Esophagus squamous epithelium (tissue), 5 donors: ENCODE results near the gene BLOC1S1. TPM values are rescaled to one million over a fixed set of nuclear protein-coding genes. Genes with fewer than 3 reads are reported as not detected.

ENCODE experiments used
- DNase-seq: peaks from one replicate; lab custom pipeline; 2025; lab: John Stamatoyannopoulos, UW
- H3K27ac ChIP-seq, 4 donors: fragments of 200-600 bp; sonication (generic); one replicate each; pipeline ENCODE4 v1.5.1; 2016 to 2019; ENCODE audit warnings: mild to moderate bottlenecking in 1 of 4
- H3K27me3 ChIP-seq, 4 donors: fragments of 200-600 bp; sonication (generic); 1 replicate in 3 of 4; 2 replicates in 1 of 4; pipeline versions ENCODE4 v1.5.1 to v1.6.0; 2017 to 2021; ENCODE audit warnings: antibody characterized with exemption in 1 of 4
- H3K36me3 ChIP-seq, 3 donors: fragments of 200-600 bp; sonication (generic); one replicate each; pipeline ENCODE4 v1.5.1; 2016 to 2019
- H3K4me1 ChIP-seq, 3 donors: fragments of 200-600 bp; sonication (generic); one replicate each; pipeline ENCODE4 v1.5.1; 2017 to 2019
- H3K4me3 ChIP-seq, 4 donors: fragments of 200-600 bp; sonication (generic); 1 replicate in 3 of 4; 2 replicates in 1 of 4; pipeline ENCODE4 v1.5.1; 2016 to 2019; ENCODE audit warnings: mild to moderate bottlenecking in 2 of 4, moderate library complexity in 1 of 4
- H3K9me3 ChIP-seq, 3 donors: fragments of 200-600 bp; sonication (generic); one replicate each; pipeline ENCODE4 v1.5.1; 2016 to 2019
- POLR2A ChIP-seq, 4 donors: fragments of 450-650 bp; IDR thresholded peaks; one replicate each; pipeline ENCODE4 v1.6.1; 2017; ENCODE audit warnings: antibody characterized with exemption in 4 of 4, mild to moderate bottlenecking in 4 of 4, moderate library complexity in 3 of 4
- WGBS, 2 donors: methylation state at CpG; one replicate each; pipeline ENCODE4 v1.1.5; 2018; 5-methylcytosine and 5-hydroxymethylcytosine counted together
- intact Hi-C: fragments of 100-400 bp; cut with DNase I; formaldehyde crosslinking; loops from one replicate; pipeline ENCODE4 v1.15.0; 2022
- total RNA-seq, 4 donors: library from RNA; depleted of rRNA; stranded (reverse); fragments of >200 nt; gene quantifications; one replicate each; pipeline ENCODE4 v1.1.0, GENCODE V29; 2016
- TF ChIP-seq, protein P1 (sequence below), 6 experiments: fragments of 450-650 bp in 4 of 6; fragments of 200-600 bp in 2 of 6; sonication (generic) in 2 of 6; IDR thresholded peaks; one replicate each; pipeline ENCODE4 v1.5.1; 2016 to 2019; ENCODE audit warnings: antibody characterized with exemption in 6 of 6, mild to moderate bottlenecking in 4 of 6, moderate library complexity in 4 of 6
- donor health status: DM: yes; HTN: yes; CAD: no.

BLOC1S1 gene
- total RNA-seq, 4 donors from 2014 or later = 117 to 211 (median 178) TPM

DNA sequence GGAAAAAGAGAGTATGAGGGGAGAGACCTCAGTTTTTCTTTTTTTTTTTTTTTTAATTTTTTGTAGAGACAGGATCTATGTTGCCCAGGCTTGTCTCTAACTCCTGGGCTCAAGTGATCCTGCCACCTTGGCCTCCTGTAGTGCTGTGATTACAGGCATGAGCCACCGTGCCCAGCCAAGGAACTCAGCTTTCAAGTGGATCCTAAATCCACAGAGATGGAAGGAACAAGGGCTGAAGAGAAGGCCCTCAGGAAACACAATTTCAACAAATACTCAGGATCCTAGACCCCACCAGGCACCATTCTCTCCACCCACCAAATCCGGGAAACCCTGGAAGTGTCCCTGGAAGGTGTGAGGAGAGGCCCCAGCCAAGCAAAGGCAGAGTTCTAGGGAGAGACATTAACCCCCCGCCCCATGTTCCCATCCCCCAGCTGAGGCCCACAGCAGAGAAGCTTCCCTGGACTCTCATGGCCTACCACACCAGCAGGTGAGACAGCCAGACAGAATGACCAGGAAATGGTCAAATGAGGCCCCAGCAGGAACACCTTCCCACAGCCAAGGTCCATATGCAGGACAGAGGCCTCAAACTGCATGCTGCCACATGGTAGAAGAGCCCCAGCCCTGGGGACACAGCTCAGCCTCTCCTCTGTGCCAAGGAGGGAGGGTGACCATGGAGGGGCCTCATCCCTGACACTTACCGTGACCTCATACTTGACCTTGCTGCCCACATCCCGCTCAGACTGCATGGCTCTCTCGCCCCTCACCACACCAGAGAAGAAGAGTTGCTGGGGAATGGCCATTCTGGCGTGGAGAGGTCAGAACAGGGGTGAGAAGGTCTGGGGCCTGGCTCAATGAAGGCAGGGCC is 22.3 kb upstream of the BLOC1S1 start:
- intact Hi-C loops = no loop called here
- H3K4me1 ChIP-seq = no peaks in the 10 kb centered on the region
- H3K27ac ChIP-seq = no peak overlapping the region
- DNase-seq = no peak
- H3K27me3 ChIP-seq = no peaks in the 10 kb centered on the region
- TF ChIP-seq, protein P1, sequence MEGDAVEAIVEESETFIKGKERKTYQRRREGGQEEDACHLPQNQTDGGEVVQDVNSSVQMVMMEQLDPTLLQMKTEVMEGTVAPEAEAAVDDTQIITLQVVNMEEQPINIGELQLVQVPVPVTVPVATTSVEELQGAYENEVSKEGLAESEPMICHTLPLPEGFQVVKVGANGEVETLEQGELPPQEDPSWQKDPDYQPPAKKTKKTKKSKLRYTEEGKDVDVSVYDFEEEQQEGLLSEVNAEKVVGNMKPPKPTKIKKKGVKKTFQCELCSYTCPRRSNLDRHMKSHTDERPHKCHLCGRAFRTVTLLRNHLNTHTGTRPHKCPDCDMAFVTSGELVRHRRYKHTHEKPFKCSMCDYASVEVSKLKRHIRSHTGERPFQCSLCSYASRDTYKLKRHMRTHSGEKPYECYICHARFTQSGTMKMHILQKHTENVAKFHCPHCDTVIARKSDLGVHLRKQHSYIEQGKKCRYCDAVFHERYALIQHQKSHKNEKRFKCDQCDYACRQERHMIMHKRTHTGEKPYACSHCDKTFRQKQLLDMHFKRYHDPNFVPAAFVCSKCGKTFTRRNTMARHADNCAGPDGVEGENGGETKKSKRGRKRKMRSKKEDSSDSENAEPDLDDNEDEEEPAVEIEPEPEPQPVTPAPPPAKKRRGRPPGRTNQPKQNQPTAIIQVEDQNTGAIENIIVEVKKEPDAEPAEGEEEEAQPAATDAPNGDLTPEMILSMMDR (IDR thresholded peaks at IDR 0.05) = no peak
- no peak for TF ChIP-seq POLR2A (IDR thresholded peaks at IDR 0.05)
- no peaks in the 10 kb centered on the region for H3K9me3 ChIP-seq
- 71 to 100% methylated on average over 1 to 3 of the region's 7 CpGs for WGBS, 2 donors
- H3K36me3 ChIP-seq = peaks cover 0 to 30% (median 0%) of the 10 kb centered on the region in 3 donors
- no peak overlapping the region for H3K4me3 ChIP-seq

DNA sequence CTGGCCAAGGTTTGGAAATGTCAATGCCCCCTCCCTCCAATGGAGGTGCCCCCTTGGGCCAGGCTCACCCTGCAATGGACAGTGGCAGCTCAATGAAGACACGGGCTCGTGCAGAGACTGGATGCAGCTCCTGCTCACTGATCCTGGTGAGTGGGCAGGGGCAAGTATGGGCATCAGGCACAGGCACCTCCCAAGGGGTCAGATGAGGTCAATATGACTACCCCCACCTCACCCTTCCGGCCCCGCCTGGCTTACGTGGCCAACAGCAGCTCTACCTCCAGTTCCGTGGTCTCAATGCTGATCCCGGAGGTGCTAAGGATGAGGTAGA is 21.7 kb upstream of the BLOC1S1 start:
- Histone ChIP-seq H3K4me1 (no peaks in the 10 kb centered on the region), H3K27me3 (no peaks in the 10 kb centered on the region), H3K9me3 (no peaks in the 10 kb centered on the region), H3K27ac (no peak overlapping the region), H3K36me3 (peaks cover 0 to 30% (median 0%) of the 10 kb centered on the region in 3 donors), H3K4me3 (no peak overlapping the region)
- 100% methylated on average over 2 of the region's 7 CpGs; no CpG with 5 or more reads in 1 of the 2 donors for WGBS, 2 donors
- intact Hi-C loops = no loop called here
- no peak for TF ChIP-seq POLR2A (IDR thresholded peaks at IDR 0.05)
- TF ChIP-seq, protein P1 (IDR thresholded peaks at IDR 0.05) = no peak
- DNase-seq = no peak

DNA sequence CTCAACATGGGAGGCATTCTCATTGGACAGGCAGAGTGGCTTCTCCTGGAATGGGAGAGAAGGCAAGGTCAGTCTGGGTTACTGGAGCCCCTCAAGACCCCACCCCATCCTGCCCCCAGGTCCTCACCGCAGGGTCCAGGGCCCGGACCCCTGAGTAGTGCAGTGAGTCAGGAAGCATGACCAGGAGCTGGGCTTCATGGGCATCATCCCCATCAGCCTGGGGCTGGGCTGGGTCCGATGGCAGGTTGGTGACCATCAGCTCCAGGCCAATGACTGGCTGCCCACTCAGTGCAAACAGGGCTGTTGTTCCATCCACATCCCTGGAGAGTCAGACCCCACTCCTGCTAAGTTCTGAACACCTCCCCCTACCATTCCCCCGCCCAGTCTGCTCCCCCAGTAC is 21.2 kb upstream of the BLOC1S1 start:
- no peaks in the 10 kb centered on the region for H3K9me3 ChIP-seq
- DNase-seq = no peak
- WGBS, 2 donors = no CpG with 5 or more reads among the region's 4 CpGs

DNA sequence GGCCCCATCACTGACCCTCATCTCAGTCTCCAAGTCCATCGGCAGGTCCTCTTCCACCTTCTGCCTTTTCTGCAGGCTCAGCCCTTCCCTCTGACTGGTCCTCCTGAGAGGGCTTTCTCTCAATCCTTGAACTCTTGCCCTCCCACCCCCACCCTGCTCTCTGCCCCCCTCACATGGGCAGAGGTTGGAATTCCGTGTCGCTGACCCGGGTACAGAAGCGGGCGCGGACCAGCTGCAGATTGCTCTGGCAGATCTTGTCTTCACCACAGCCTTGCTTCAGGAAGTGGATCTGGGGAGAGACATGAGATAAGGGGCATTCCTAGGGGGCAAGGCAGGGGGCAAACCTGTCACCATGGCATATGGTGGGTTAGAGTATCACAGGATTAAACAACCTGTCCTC is 20.5 kb upstream of the BLOC1S1 start:
- peaks cover 0 to 4% (median 0%) of the 10 kb centered on the region in 3 donors for H3K4me1 ChIP-seq
- no peak for DNase-seq
- no peak overlapping the region for H3K27ac ChIP-seq
- intact Hi-C loops = no loop called here
- H3K36me3 ChIP-seq = peaks cover 0 to 30% (median 0%) of the 10 kb centered on the region in 3 donors
- no peak overlapping the region for H3K4me3 ChIP-seq
- 76 to 100% methylated on average over 1 to 7 of the region's 7 CpGs for WGBS, 2 donors
- TF ChIP-seq, protein P1 (IDR thresholded peaks at IDR 0.05) = no peak
- no peak for TF ChIP-seq POLR2A (IDR thresholded peaks at IDR 0.05)
- no peaks in the 10 kb centered on the region for H3K27me3 ChIP-seq
- H3K9me3 ChIP-seq = no peaks in the 10 kb centered on the region

More for the DNA sequence above, 21.2 kb upstream of the BLOC1S1 start:
- no peak overlapping the region for H3K27ac ChIP-seq
- peaks cover 0 to 30% (median 0%) of the 10 kb centered on the region in 3 donors for H3K36me3 ChIP-seq
- H3K4me3 ChIP-seq = no peak overlapping the region
- H3K4me1 ChIP-seq = no peaks in the 10 kb centered on the region
- intact Hi-C loops = no loop called here
- TF ChIP-seq, protein P1 (IDR thresholded peaks at IDR 0.05) = no peak
- no peak for TF ChIP-seq POLR2A (IDR thresholded peaks at IDR 0.05)
- no peaks in the 10 kb centered on the region for H3K27me3 ChIP-seq

DNA sequence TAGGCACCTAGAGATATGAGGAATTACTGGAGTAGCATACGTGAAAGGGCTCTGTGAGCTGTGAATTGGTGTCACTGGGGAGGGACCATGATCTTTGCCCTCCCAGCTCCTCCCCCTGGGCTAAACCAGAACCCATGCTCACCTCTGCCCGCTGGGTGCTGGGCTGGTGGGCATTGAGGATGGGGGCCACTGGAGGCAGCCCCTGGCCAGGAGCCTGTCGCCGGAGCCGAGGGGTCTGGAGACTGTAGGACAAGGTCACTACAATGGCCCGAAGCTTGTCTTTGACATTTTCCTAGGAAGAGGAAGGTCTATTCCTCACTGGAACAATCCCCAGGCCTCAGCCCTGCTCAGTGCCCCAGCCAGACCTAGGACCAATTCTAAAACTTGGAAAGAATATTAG is 19.7 kb upstream of the BLOC1S1 start:
- no peaks in the 10 kb centered on the region for H3K27me3 ChIP-seq
- no peak overlapping the region for H3K27ac ChIP-seq
- DNase-seq = no peak
- peaks cover 0 to 12% (median 0%) of the 10 kb centered on the region in 3 donors for H3K4me1 ChIP-seq
- 94 to 98% methylated on average over 5 to 6 of the region's 6 CpGs for WGBS, 2 donors
- intact Hi-C loops = no loop called here
- TF ChIP-seq POLR2A (IDR thresholded peaks at IDR 0.05) = no peak
- TF ChIP-seq, protein P1 (IDR thresholded peaks at IDR 0.05) = no peak
- no peaks in the 10 kb centered on the region for H3K9me3 ChIP-seq
- H3K4me3 ChIP-seq = no peak overlapping the region
- peaks cover 0 to 30% (median 0%) of the 10 kb centered on the region in 3 donors for H3K36me3 ChIP-seq
